Measurements from ENCODE around the gene ARMC9.

DNA sequence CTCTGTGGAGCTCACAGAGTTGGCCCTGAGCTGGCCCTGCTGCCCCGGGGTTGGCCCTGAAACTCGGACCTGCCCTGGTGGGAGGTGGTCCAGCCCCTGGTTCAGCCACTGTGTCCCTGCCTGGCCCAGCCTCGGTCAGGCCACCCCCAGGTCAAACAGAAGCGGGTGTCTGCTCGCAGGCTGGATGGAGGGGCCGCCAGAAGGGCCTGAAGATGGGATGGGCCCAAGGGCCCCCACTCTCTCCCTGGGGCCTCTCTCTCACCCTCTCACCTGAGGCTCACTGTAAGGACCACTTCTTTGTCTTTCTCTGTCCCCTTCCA, 172.0 kb downstream of the ARMC9 start:
- TF ChIP-seq, protein P1, sequence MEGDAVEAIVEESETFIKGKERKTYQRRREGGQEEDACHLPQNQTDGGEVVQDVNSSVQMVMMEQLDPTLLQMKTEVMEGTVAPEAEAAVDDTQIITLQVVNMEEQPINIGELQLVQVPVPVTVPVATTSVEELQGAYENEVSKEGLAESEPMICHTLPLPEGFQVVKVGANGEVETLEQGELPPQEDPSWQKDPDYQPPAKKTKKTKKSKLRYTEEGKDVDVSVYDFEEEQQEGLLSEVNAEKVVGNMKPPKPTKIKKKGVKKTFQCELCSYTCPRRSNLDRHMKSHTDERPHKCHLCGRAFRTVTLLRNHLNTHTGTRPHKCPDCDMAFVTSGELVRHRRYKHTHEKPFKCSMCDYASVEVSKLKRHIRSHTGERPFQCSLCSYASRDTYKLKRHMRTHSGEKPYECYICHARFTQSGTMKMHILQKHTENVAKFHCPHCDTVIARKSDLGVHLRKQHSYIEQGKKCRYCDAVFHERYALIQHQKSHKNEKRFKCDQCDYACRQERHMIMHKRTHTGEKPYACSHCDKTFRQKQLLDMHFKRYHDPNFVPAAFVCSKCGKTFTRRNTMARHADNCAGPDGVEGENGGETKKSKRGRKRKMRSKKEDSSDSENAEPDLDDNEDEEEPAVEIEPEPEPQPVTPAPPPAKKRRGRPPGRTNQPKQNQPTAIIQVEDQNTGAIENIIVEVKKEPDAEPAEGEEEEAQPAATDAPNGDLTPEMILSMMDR (IDR thresholded peaks at IDR 0.05 in 4 of 5, conservative IDR thresholded peaks at IDR 0.05 in 1 of 5) = no peak
- no peak for TF ChIP-seq POLR2A (IDR thresholded peaks at IDR 0.05)

Data from gastrocnemius medialis (tissue), 4 donors.